Tibial nerve (tissue), 4 donors: ENCODE data around the gene PLB1. TPM values are rescaled to one million over a fixed set of nuclear protein-coding genes. Genes with fewer than 3 reads are reported as not detected.

Experiments used
- DNase-seq, 2 donors: peaks; one replicate each; pipeline ENCODE4 v3.0.0-alpha.2; 2019; ENCODE audit warnings: low spot score in 2 of 2
- H3K27ac ChIP-seq, 4 donors: fragments of 200-600 bp; sonication (generic) in 3 of 4; one replicate each; pipeline ENCODE4 v1.5.1; 2017 to 2019; ENCODE audit warnings: mild to moderate bottlenecking in 1 of 4
- H3K27me3 ChIP-seq, 2 donors: fragments of 200-600 bp; sonication (generic) in 1 of 2; one replicate each; pipeline versions ENCODE4 v1.5.1 to v1.6.0; 2017 to 2019
- H3K36me3 ChIP-seq, 3 donors: fragments of 200-600 bp; sonication (generic); one replicate each; pipeline ENCODE4 v1.5.1; 2018 to 2019
- H3K4me1 ChIP-seq, 4 donors: fragments of 200-600 bp; sonication (generic) in 3 of 4; one replicate each; pipeline ENCODE4 v1.5.1; 2017 to 2019
- H3K4me3 ChIP-seq, 4 donors: fragments of 200-600 bp; sonication (generic) in 3 of 4; one replicate each; pipeline ENCODE4 v1.5.1; 2017 to 2019; ENCODE audit warnings: mild to moderate bottlenecking in 1 of 4, moderate library complexity in 1 of 4
- H3K9me3 ChIP-seq, 4 donors: fragments of 200-600 bp; sonication (generic) in 3 of 4; one replicate each; pipeline ENCODE4 v1.5.1; 2017 to 2019
- CTCF ChIP-seq, 5 experiments: fragments of 200-600 bp in 3 of 5; fragments of 450-650 bp in 2 of 5; sonication (generic) in 3 of 5; IDR thresholded peaks; one replicate each; pipeline ENCODE4 v1.5.1; 2016 to 2019; ENCODE audit warnings: antibody characterized with exemption in 5 of 5, mild to moderate bottlenecking in 3 of 5, moderate library complexity in 2 of 5
- EP300 ChIP-seq, 2 donors: sonication (generic); formaldehyde crosslinking; IDR thresholded peaks; one replicate each; pipeline ENCODE4 v1.6.1; 2017; ENCODE audit warnings: antibody characterized with exemption in 2 of 2, mild to moderate bottlenecking in 1 of 2
- POLR2A ChIP-seq, 2 donors: fragments of 450-650 bp; IDR thresholded peaks; one replicate each; pipeline ENCODE4 v1.6.1; 2017; ENCODE audit warnings: antibody characterized with exemption in 2 of 2, mild to moderate bottlenecking in 2 of 2, moderate library complexity in 2 of 2
- WGBS, 2 donors: methylation state at CpG; one replicate each; pipeline ENCODE4 v1.1.5; 2018; 5-methylcytosine and 5-hydroxymethylcytosine counted together
- total RNA-seq, 4 donors: library from RNA; depleted of rRNA; stranded (reverse); fragments of >200 nt; gene quantifications; one replicate each; pipeline ENCODE4 v1.1.0, GENCODE V29; 2016

The PLB1 gene
- total RNA-seq, 4 donors from 2014 or later: 1.7 to 8.4 (median 4.7) TPM

DNA sequence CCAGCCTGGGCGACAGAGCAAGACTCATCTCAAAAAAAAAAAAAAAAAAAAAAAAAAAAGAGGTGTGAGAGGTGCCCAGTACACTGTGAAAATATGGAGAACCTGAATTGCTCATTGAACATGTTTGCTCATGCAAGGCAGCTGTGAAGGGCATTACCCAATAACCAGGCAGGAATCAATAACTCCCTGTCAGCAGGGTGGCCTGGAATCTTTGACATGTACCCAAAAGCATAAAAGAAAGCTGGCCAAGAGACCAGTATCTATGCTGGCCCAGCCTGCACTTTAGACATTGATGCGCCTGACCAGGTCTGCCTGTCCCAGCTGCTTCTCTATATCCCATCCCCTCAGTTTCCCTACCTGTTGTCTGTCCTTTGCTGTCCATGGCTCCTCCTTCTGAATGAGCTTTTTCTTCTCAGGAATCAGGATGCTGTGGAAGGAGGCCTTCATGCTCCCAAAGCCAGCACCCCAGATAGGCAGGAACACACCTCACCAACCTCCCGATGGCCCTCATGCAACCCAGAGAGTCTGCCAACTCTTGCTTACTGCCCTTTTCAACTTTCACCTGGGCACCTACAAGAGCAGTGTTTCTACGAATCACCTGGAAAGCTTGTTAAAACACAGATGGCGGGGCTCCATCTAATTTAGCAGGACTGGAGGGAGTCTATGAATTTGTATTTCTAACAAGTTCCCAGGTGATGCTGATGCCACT lies 172.4 kb downstream of the PLB1 start:
- peaks cover 0 to 3% (median under 1%) of the 10 kb centered on the region in 4 donors for H3K9me3 ChIP-seq
- H3K4me3 ChIP-seq: no peak overlapping the region
- TF ChIP-seq CTCF (IDR thresholded peaks at IDR 0.05) (no peak), POLR2A (IDR thresholded peaks at IDR 0.05) (no peak), EP300 (IDR thresholded peaks at IDR 0.05) (no peak)
- no peak overlapping the region for H3K27ac ChIP-seq
- no peak for DNase-seq
- H3K27me3 ChIP-seq: no peaks in the 10 kb centered on the region
- H3K4me1 ChIP-seq: peaks cover 0 to 23% (median 8%) of the 10 kb centered on the region in 4 donors
- 93 to 96% methylated on average over 5 of the region's 5 CpGs for WGBS, 2 donors
- no peaks in the 10 kb centered on the region for H3K36me3 ChIP-seq

GRCh38 chr2:28668880-28669279 lies 173.0 kb downstream of the PLB1 start:
- H3K36me3 ChIP-seq: no peaks in the 10 kb centered on the region
- H3K4me3 ChIP-seq: no peak overlapping the region
- H3K27me3 ChIP-seq: no peaks in the 10 kb centered on the region
- 95% methylated on average over 2 of the region's 2 CpGs for WGBS, 2 donors
- peaks cover 0 to 4% (median 2%) of the 10 kb centered on the region in 4 donors for H3K9me3 ChIP-seq
- H3K4me1 ChIP-seq: peaks cover 0 to 17% (median 6%) of the 10 kb centered on the region in 4 donors
- TF ChIP-seq CTCF (IDR thresholded peaks at IDR 0.05) (no peak), EP300 (IDR thresholded peaks at IDR 0.05) (no peak), POLR2A (IDR thresholded peaks at IDR 0.05) (no peak)
- DNase-seq: no peak
- H3K27ac ChIP-seq: no peak overlapping the region

DNA sequence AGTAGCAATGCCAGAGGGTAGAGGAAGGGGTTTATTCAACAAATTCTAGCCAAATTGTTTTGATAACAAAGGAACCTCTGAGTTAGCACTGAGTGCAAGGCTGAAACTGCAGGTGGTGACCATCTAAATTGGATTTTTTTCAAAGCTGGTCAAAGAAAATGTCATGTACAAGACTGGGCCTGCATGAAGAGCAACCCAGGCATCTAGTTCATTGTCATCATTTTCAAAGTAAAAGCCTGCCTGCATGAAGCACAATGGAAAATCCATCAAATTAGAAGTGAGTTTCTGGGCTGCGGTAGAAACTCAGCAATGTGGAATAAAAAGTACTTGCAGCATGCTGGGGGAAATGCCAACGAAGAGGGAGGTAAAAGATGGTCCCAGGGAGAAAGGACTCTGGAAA lies 175.0 kb downstream of the PLB1 start:
- Histone ChIP-seq H3K4me3 (no peak overlapping the region), H3K9me3 (peaks cover 0 to 4% (median 2%) of the 10 kb centered on the region in 4 donors), H3K27ac (no peak overlapping the region), H3K27me3 (no peaks in the 10 kb centered on the region), H3K4me1 (no peaks in the 10 kb centered on the region), H3K36me3 (no peaks in the 10 kb centered on the region)
- TF ChIP-seq CTCF (IDR thresholded peaks at IDR 0.05) (no peak), POLR2A (IDR thresholded peaks at IDR 0.05) (no peak), EP300 (IDR thresholded peaks at IDR 0.05) (no peak)
- 51 to 54% methylated on average over 2 of the region's 2 CpGs for WGBS, 2 donors
- DNase-seq: no peak

- no peaks in the 10 kb centered on the region for H3K27me3 ChIP-seq
- no peak overlapping the region for H3K4me3 ChIP-seq
- no peak for DNase-seq
- no peak for TF ChIP-seq POLR2A (IDR thresholded peaks at IDR 0.05)
- no peak for TF ChIP-seq CTCF (IDR thresholded peaks at IDR 0.05)
- TF ChIP-seq EP300 (IDR thresholded peaks at IDR 0.05): no peak
- H3K4me1 ChIP-seq: no peaks in the 10 kb centered on the region
- WGBS, 2 donors: 90 to 98% methylated on average over 4 of the region's 4 CpGs
- H3K9me3 ChIP-seq: peaks cover 0 to 4% (median 2%) of the 10 kb centered on the region in 4 donors
- H3K36me3 ChIP-seq: no peaks in the 10 kb centered on the region
- H3K27ac ChIP-seq: no peak overlapping the region
Measured at GRCh38 chr2:28673338-28673737, 177.5 kb downstream of the PLB1 start.

- TF ChIP-seq POLR2A (IDR thresholded peaks at IDR 0.05) (no peak), EP300 (IDR thresholded peaks at IDR 0.05) (no peak), CTCF (IDR thresholded peaks at IDR 0.05) (no peak)
- Histone ChIP-seq H3K9me3 (peaks cover 0 to 4% (median 2%) of the 10 kb centered on the region in 4 donors), H3K27me3 (no peaks in the 10 kb centered on the region), H3K4me3 (no peak overlapping the region), H3K4me1 (no peaks in the 10 kb centered on the region), H3K36me3 (no peaks in the 10 kb centered on the region), H3K27ac (no peak overlapping the region)
- WGBS, 2 donors: 73 to 74% methylated on average over 3 of the region's 3 CpGs
- DNase-seq: no peak
Measured at GRCh38 chr2:28674062-28674712, 178.3 kb downstream of the PLB1 start.
